ENCODE results near the gene WIZ. TPM values are rescaled to one million over a fixed set of nuclear protein-coding genes. Genes with fewer than 3 reads are reported as not detected.

The WIZ gene
- total and polyA plus RNA-seq, 9 of the 15 experiments (the other 6 are each of a cell fraction or from before 2014, with no cell fraction given) = 0.06 to 37.5 (median 4.8) TPM

GRCh38 chr19:15432629-15433518 is 16.9 kb downstream of the WIZ start (continued):
- 0 out of 2 replicates have a peak, but pooled peaks have one; percentile 23 for TF ChIP-seq EP300 (IDR thresholded peaks at IDR 0.05; ENCODE audit: low read length)
- peak in 1 of 2 experiments; percentile 27; a peak in 1 of 4 replicates for TF ChIP-seq TBL1XR1 (IDR thresholded peaks at IDR 0.05; ENCODE audit: low read length in 2 of 2)
- peak; percentile 41 to 87 for TF ChIP-seq E2F6 (IDR thresholded peaks at IDR 0.05; ENCODE audit: borderline replicate concordance in 1 of 2, extremely low read depth in 1 of 2, insufficient read depth in 1 of 2, insufficient read length in 1 of 2, low read depth in 1 of 2, low read length in 1 of 2, poor library complexity in 1 of 2, severe bottlenecking in 1 of 2)
- no peak for TF ChIP-seq ZNF695 (CRISPR knock-in tag; IDR thresholded peaks at IDR 0.05)
- peak in 1 of 2 experiments; percentile 67; a peak in 1 of 4 replicates for TF ChIP-seq RCOR1 (IDR thresholded peaks at IDR 0.05; ENCODE audit: borderline replicate concordance in 1 of 2, low read depth in 2 of 2, low read length in 2 of 2)
- peak in 1 of 2 experiments; percentile 68; a peak in 1 of 4 replicates for TF ChIP-seq HDAC1 (IDR thresholded peaks at IDR 0.05)
- peak; percentile 61; the same call in 1 of the 2 replicates for TF ChIP-seq MTA3 (IDR thresholded peaks at IDR 0.05; ENCODE audit: borderline replicate concordance)
- peak; percentile 100 for TF ChIP-seq ZBTB17 (CRISPR knock-in tag; IDR thresholded peaks at IDR 0.05)
- TF ChIP-seq ARID4B (CRISPR knock-in tag; IDR thresholded peaks at IDR 0.05) = peak; percentile 94
- no peak for TF ChIP-seq NCOA1 (IDR thresholded peaks at IDR 0.05; ENCODE audit: low read depth)
- peak; percentile 98 for TF ChIP-seq MYC (IDR thresholded peaks at IDR 0.05; ENCODE audit: low read depth, low read length)
- no peak for TF ChIP-seq MYC (CRISPR knock-in tag; IDR thresholded peaks at IDR 0.05; ENCODE audit: borderline replicate concordance, low read depth)
- TF ChIP-seq SIN3A (IDR thresholded peaks at IDR 0.05; ENCODE audit: borderline replicate concordance in 2 of 2, control insufficient read depth in 1 of 2, low read depth in 2 of 2, low read length in 2 of 2) = peak; percentile 92 to 93; a peak in 3 of 4 replicates
- TF ChIP-seq ZNF395 (CRISPR knock-in tag; IDR thresholded peaks at IDR 0.05) = no peak
- TF ChIP-seq DNMT1 (IDR thresholded peaks at IDR 0.05) = no peak
- no peak for TF ChIP-seq ZNF740 (CRISPR knock-in tag; IDR thresholded peaks at IDR 0.05)
- no peak for TF ChIP-seq ZNF740 (tag; IDR thresholded peaks at IDR 0.05)

Data from K562 (cell line).